HG03060 (cell line): ENCODE data around the gene SOX5.

Source experiments
- ATAC-seq: cut with Tn5 transposase; IDR thresholded peaks from one replicate; pipeline ENCODE4 v1.9.1; 2021; ENCODE audit warnings: low read depth, moderate number of reproducible peaks; ENCODE audit not compliant: unreplicated experiment

The SOX5 gene

GRCh38 chr12:23561364-23562345 is 387.8 kb downstream of the SOX5 start:
- ATAC-seq = no peak

GRCh38 chr12:23560611-23561010 is 388.9 kb downstream of the SOX5 start:
- ATAC-seq = peak; percentile 80

- ATAC-seq = no peak
These were observed 390.2 kb downstream of the SOX5 start for GRCh38 chr12:23559268-23559753.

GRCh38 chr12:23556661-23557060 is 392.8 kb downstream of the SOX5 start:
- no peak for ATAC-seq

- no peak for ATAC-seq
These were observed 393.7 kb downstream of the SOX5 start for GRCh38 chr12:23555825-23556207.

GRCh38 chr12:23555180-23555824 is 394.2 kb downstream of the SOX5 start:
- no peak for ATAC-seq

- ATAC-seq = no peak
These were observed 397.1 kb downstream of the SOX5 start for GRCh38 chr12:23552417-23552816.

- ATAC-seq = no peak
These were observed 398.7 kb downstream of the SOX5 start for GRCh38 chr12:23550753-23551152.

- ATAC-seq = no peak
These were observed 400.7 kb downstream of the SOX5 start for GRCh38 chr12:23548742-23549141.

- no peak for ATAC-seq
These were observed 402.7 kb downstream of the SOX5 start for GRCh38 chr12:23546756-23547155.

- ATAC-seq = no peak
These were observed 405.7 kb downstream of the SOX5 start for GRCh38 chr12:23543767-23544166.

- ATAC-seq = no peak
These were observed 407.3 kb downstream of the SOX5 start for GRCh38 chr12:23542187-23542586.

GRCh38 chr12:23540572-23540971 is 408.9 kb downstream of the SOX5 start:
- no peak for ATAC-seq

- ATAC-seq = no peak
These were observed 413.2 kb downstream of the SOX5 start for GRCh38 chr12:23536293-23536692.

GRCh38 chr12:23535441-23535840 is 414.0 kb downstream of the SOX5 start:
- ATAC-seq = no peak

- no peak for ATAC-seq
These were observed 415.3 kb downstream of the SOX5 start for GRCh38 chr12:23534196-23534595.

- ATAC-seq = no peak
These were observed 415.8 kb downstream of the SOX5 start for GRCh38 chr12:23533699-23534098.

- no peak for ATAC-seq
These were observed 416.2 kb downstream of the SOX5 start for GRCh38 chr12:23533265-23533664.

- no peak for ATAC-seq
These were observed 421.2 kb downstream of the SOX5 start for GRCh38 chr12:23528316-23528715.

GRCh38 chr12:23525450-23526072 is 423.9 kb downstream of the SOX5 start:
- ATAC-seq = no peak

GRCh38 chr12:23523339-23523738 is 426.1 kb downstream of the SOX5 start:
- ATAC-seq = no peak
